H9 (cell line): ENCODE results near the gene HDAC3. TPM values are rescaled to one million over a fixed set of nuclear protein-coding genes. Genes with fewer than 3 reads are reported as not detected.

Source experiments
- DNase-seq: peaks from one replicate; pipeline ENCODE4 v3.0.0-alpha.2; 2017
- H2AFZ ChIP-seq: one replicate; pipeline ENCODE4 v1.6.1; 2013; ENCODE audit warnings: mild to moderate bottlenecking, low read length, control low read depth, moderate library complexity
- H2AK5ac ChIP-seq: 2 replicates; pipeline ENCODE4 v1.6.1; 2013; ENCODE audit warnings: low read length, control low read depth, mixed read lengths; ENCODE audit not compliant: insufficient read length
- H2BK120ac ChIP-seq: one replicate; pipeline ENCODE4 v1.6.1; 2013; ENCODE audit warnings: low read depth, mild to moderate bottlenecking, low read length, control low read depth, inconsistent platforms; ENCODE audit not compliant: poor library complexity, severe bottlenecking
- H2BK12ac ChIP-seq: 2 replicates; pipeline ENCODE4 v1.6.1; 2013; ENCODE audit warnings: low read length, control low read depth, mixed read lengths, low read depth; ENCODE audit not compliant: insufficient read length
- H2BK15ac ChIP-seq: 2 replicates; pipeline ENCODE4 v1.6.1; 2013; ENCODE audit warnings: low read depth, low read length, control low read depth
- H2BK20ac ChIP-seq: one replicate; pipeline ENCODE4 v1.6.1; 2013; ENCODE audit warnings: low read depth, mild to moderate bottlenecking, low read length, control low read depth, inconsistent platforms; ENCODE audit not compliant: poor library complexity, severe bottlenecking
- H2BK5ac ChIP-seq: 2 replicates; pipeline ENCODE4 v1.6.1; 2013; ENCODE audit warnings: low read length, control low read depth, mixed read lengths; ENCODE audit not compliant: insufficient read length
- H3K14ac ChIP-seq: 2 replicates; pipeline ENCODE4 v1.6.1; 2013; ENCODE audit warnings: low read length, control low read depth; ENCODE audit not compliant: insufficient read depth
- H3K18ac ChIP-seq: 2 replicates; pipeline ENCODE4 v1.6.1; 2013; ENCODE audit warnings: low read depth, mild to moderate bottlenecking, mixed read lengths, low read length, control low read depth; ENCODE audit not compliant: insufficient read length
- H3K23ac ChIP-seq: 2 replicates; pipeline ENCODE4 v1.6.1; 2013; ENCODE audit warnings: low read length, control low read depth, mixed read lengths, low read depth; ENCODE audit not compliant: insufficient read length
- H3K23me2 ChIP-seq: 2 replicates; pipeline ENCODE4 v1.6.1; 2013; ENCODE audit warnings: low read depth, mild to moderate bottlenecking, mixed read lengths, low read length, control low read depth; ENCODE audit not compliant: insufficient read length, poor library complexity, severe bottlenecking
- H3K27ac ChIP-seq: 2 replicates; pipeline ENCODE4 v1.5.1; 2013; ENCODE audit warnings: low read length, control low read depth, mixed read lengths, low read depth; ENCODE audit not compliant: insufficient read length
- H3K27me3 ChIP-seq: 2 replicates; pipeline ENCODE4 v1.6.1; 2013; ENCODE audit warnings: low read length, control low read depth, inconsistent platforms; ENCODE audit not compliant: insufficient read depth
- H3K4ac ChIP-seq: 2 replicates; pipeline ENCODE4 v1.6.1; 2013; ENCODE audit warnings: low read depth, mild to moderate bottlenecking, control low read depth, inconsistent platforms, low read length, moderate library complexity
- H3K4me1 ChIP-seq: 2 replicates; pipeline ENCODE4 v1.6.1; 2013; ENCODE audit warnings: low read length, control low read depth, inconsistent platforms; ENCODE audit not compliant: insufficient read depth
- H3K4me2 ChIP-seq: 2 replicates; pipeline ENCODE4 v1.6.1; 2013; ENCODE audit warnings: low read length, control low read depth, mixed read lengths; ENCODE audit not compliant: insufficient read length, insufficient read depth
- H3K56ac ChIP-seq: 2 replicates; pipeline ENCODE4 v1.6.1; 2013; ENCODE audit warnings: low read depth, mild to moderate bottlenecking, mixed read lengths, low read length, control low read depth; ENCODE audit not compliant: insufficient read length
- H3K79me1 ChIP-seq: 2 replicates; pipeline ENCODE4 v1.6.1; 2013; ENCODE audit warnings: low read depth, mild to moderate bottlenecking, moderate library complexity, low read length, control low read depth, inconsistent platforms; ENCODE audit not compliant: insufficient read depth, poor library complexity, severe bottlenecking
- H3K79me2 ChIP-seq: 2 replicates; pipeline ENCODE4 v1.6.1; 2013; ENCODE audit warnings: low read length, control low read depth, inconsistent platforms; ENCODE audit not compliant: insufficient read depth
- H3K9ac ChIP-seq: 2 replicates; pipeline ENCODE4 v1.6.1; 2013; ENCODE audit warnings: low read length, control low read depth, mixed read lengths; ENCODE audit not compliant: insufficient read length; ENCODE audit errors: extremely low read depth
- H3K9me3 ChIP-seq: one replicate; pipeline ENCODE4 v1.6.1; 2013; ENCODE audit warnings: low read depth, low read length, inconsistent platforms; ENCODE audit not compliant: control insufficient read depth
- H3T11ph ChIP-seq: one replicate; pipeline ENCODE4 v1.6.1; 2013; ENCODE audit warnings: mild to moderate bottlenecking, low read length, control low read depth, inconsistent platforms
- H4K20me1 ChIP-seq: one replicate; pipeline ENCODE4 v1.6.1; 2013; ENCODE audit not compliant: control insufficient read depth, insufficient read length, insufficient read depth
- H4K5ac ChIP-seq: 2 replicates; pipeline ENCODE4 v1.6.1; 2013; ENCODE audit warnings: low read depth, mild to moderate bottlenecking, mixed read lengths, low read length, control low read depth; ENCODE audit not compliant: insufficient read length
- H4K8ac ChIP-seq: replicated peaks from 2 replicates; pipeline ENCODE4 v1.6.1; 2013; ENCODE audit warnings: low read length, control low read depth, mixed read lengths, low read depth; ENCODE audit not compliant: insufficient read length
- H4K91ac ChIP-seq: 2 replicates; pipeline ENCODE4 v1.6.1; 2013; ENCODE audit warnings: low read depth, mild to moderate bottlenecking, moderate library complexity, mixed read lengths, low read length, control low read depth; ENCODE audit not compliant: insufficient read length
- H3K27ac Mint-ChIP-seq, 3 experiments: 2 replicates in 2 of 3; 3 replicates in 1 of 3; pipeline ENCODE4 v1.8.0; 2020 to 2021; ENCODE audit warnings: mixed read lengths in 3 of 3, mild to moderate bottlenecking in 1 of 3, moderate library complexity in 1 of 3
- H3K27me3 Mint-ChIP-seq: 2 replicates; pipeline ENCODE4 v1.8.0; 2021; ENCODE audit warnings: low read depth, mild to moderate bottlenecking, moderate library complexity, mixed read lengths
- H3K36me3 Mint-ChIP-seq, 3 experiments: 2 replicates in 2 of 3; 3 replicates in 1 of 3; pipeline ENCODE4 v1.8.0; 2020 to 2021; ENCODE audit warnings: low read depth in 3 of 3, mixed read lengths in 3 of 3; ENCODE audit not compliant: insufficient read depth in 1 of 3
- H3K4me1 Mint-ChIP-seq, 2 experiments: 2 replicates each; pipeline ENCODE4 v1.8.0; 2020; ENCODE audit warnings: mixed read lengths in 2 of 2
- H3K4me3 Mint-ChIP-seq, 2 experiments: 2 replicates in 1 of 2; 3 replicates in 1 of 2; pipeline ENCODE4 v1.8.0; 2020 to 2021; ENCODE audit warnings: mild to moderate bottlenecking in 2 of 2, mixed read lengths in 2 of 2, moderate library complexity in 1 of 2
- H3K9me3 Mint-ChIP-seq, 2 experiments: 2 replicates in 1 of 2; 3 replicates in 1 of 2; pipeline ENCODE4 v1.8.0; 2020; ENCODE audit warnings: mild to moderate bottlenecking in 2 of 2, mixed read lengths in 2 of 2, moderate library complexity in 1 of 2
- WGBS: extraction: QIAGEN DNeasy Blood & Tissue Kit; methylation state at CpG from one replicate; pipeline ENCODE4 v1.1.7; 2013; ENCODE audit warnings: missing lambda C conversion rate, low lambda C conversion rate, mixed read lengths; ENCODE audit not compliant: insufficient read length; ENCODE audit errors: extremely low coverage; 5-methylcytosine and 5-hydroxymethylcytosine counted together
- total RNA-seq: library from RNA; stranded (reverse); gene quantifications from 2 replicates; pipeline ENCODE4 v1.2.1, GENCODE V29; 2021
- TF ChIP-seq, protein P1 (sequence below): fragments of 200-600 bp; sonication (generic); conservative IDR thresholded peaks from 3 replicates; pipeline ENCODE4 v1.8.0; 2021; ENCODE audit warnings: antibody characterized with exemption, mild to moderate bottlenecking

Gene HDAC3
- total RNA-seq, 1 experiment from 2014 or later = 98.3 TPM

DNA sequence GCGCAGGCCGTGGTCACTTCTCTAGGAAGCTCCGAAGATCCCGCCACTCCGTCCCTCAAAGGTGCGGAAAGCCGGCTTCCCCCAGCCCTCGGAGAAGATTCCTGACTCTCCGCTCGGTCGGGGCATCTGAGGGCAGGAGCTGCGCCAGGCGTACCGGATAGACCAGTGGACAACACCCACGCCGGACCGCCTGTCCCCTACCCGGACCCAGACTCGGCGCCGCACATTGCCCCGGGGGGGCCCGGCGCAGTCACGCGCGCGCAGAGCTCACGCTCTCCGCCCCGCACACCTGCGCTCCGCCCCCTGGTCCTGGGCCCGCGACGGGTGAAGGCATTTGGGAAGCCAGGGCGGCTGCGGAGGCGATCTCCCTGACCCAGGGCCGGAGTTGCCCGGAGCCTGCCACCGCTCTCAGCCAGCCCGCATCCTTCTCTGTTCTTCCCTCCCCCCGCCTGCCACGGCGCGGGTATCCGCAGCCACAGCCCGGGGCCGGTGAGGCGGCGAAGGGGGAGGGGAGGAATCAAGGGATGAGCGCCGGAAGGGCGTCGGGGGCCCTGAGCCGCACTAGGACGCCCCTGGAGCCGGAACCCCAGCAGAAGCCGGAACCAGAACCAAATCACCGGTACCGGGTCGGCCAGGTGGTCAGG lies 596 bp upstream of the HDAC3 start:
- no peak overlapping the region for H4K8ac ChIP-seq
- Mint-ChIP-seq H3K9me3 (no peaks in the 10 kb centered on the region; a peak in 1 of 5 replicates), H3K27me3 (peaks cover 2% of the 10 kb centered on the region), H3K27ac (peak overlapping the region in 2 of 3 experiments; percentile 49 to 67; a peak in 1 of 7 replicates), H3K4me1 (peaks cover 22 to 28% of the 10 kb centered on the region in 2 experiments), H3K36me3 (peaks cover 13 to 33% (median 25%) of the 10 kb centered on the region in 3 experiments; a peak in 6 of 7 replicates), H3K4me3 (peak overlapping the region; percentile 92 to 96)
- no peaks in the 10 kb centered on the region for H4K20me1 ChIP-seq
- H2BK20ac ChIP-seq = no peak overlapping the region
- WGBS = no CpG with 5 or more reads among the region's 63 CpGs
- no peaks in the 10 kb centered on the region for H3K9me3 ChIP-seq
- H3K4me2 ChIP-seq = peak overlapping the region; percentile 79
- no peak for DNase-seq
- H2AK5ac ChIP-seq = no peak overlapping the region
- TF ChIP-seq, protein P1, sequence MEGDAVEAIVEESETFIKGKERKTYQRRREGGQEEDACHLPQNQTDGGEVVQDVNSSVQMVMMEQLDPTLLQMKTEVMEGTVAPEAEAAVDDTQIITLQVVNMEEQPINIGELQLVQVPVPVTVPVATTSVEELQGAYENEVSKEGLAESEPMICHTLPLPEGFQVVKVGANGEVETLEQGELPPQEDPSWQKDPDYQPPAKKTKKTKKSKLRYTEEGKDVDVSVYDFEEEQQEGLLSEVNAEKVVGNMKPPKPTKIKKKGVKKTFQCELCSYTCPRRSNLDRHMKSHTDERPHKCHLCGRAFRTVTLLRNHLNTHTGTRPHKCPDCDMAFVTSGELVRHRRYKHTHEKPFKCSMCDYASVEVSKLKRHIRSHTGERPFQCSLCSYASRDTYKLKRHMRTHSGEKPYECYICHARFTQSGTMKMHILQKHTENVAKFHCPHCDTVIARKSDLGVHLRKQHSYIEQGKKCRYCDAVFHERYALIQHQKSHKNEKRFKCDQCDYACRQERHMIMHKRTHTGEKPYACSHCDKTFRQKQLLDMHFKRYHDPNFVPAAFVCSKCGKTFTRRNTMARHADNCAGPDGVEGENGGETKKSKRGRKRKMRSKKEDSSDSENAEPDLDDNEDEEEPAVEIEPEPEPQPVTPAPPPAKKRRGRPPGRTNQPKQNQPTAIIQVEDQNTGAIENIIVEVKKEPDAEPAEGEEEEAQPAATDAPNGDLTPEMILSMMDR = no peak
- no peak overlapping the region for H3K23ac ChIP-seq
- no peak overlapping the region for H2BK5ac ChIP-seq
- peak overlapping the region; percentile 26; the same call in 1 of the 2 replicates for H3K14ac ChIP-seq
- H3K23me2 ChIP-seq = peaks cover 14% of the 10 kb centered on the region
- no peak overlapping the region for H4K91ac ChIP-seq
- H3K9ac ChIP-seq = peak overlapping the region; percentile 9
- H3T11ph ChIP-seq = no peak overlapping the region
- peaks cover 4% of the 10 kb centered on the region; the same call in 1 of the 2 replicates for H3K4me1 ChIP-seq
- H2BK120ac ChIP-seq = no peak overlapping the region
- no peak overlapping the region for H4K5ac ChIP-seq
- H2BK12ac ChIP-seq = no peak overlapping the region
- H2AFZ ChIP-seq = no peak overlapping the region
- no peak overlapping the region for H3K4ac ChIP-seq
- no peak overlapping the region for H3K27ac ChIP-seq
- H3K27me3 ChIP-seq = no peaks in the 10 kb centered on the region
- H3K18ac ChIP-seq = peak overlapping the region; percentile 3
- H2BK15ac ChIP-seq = no peak overlapping the region
- H3K79me1 ChIP-seq = peaks cover 7% of the 10 kb centered on the region
- peaks cover 10% of the 10 kb centered on the region; the same call in 1 of the 2 replicates for H3K79me2 ChIP-seq
- H3K56ac ChIP-seq = no peak overlapping the region
